Measurements from ENCODE around the gene AHNAK. TPM values are rescaled to one million over a fixed set of nuclear protein-coding genes. Genes with fewer than 3 reads are reported as not detected.
"Not testable (repeated sequence)": the region's sequence is repeated elsewhere in the genome, so short reads cannot be mapped to it uniquely, and the experiment has no call there.

Gene AHNAK
- total and polyA plus RNA-seq, 9 donors: 114 to 699 (median 540) TPM

- intact Hi-C loops (cut with DNase I): loop anchor here in 1 of 4 donors (10.0 kb wide), 1 partner anchor 102 kb away; no protein-coding TSS in a partner anchor
- no peak overlapping the region for H3K4me3 ChIP-seq
- no peaks in the 10 kb centered on the region for H3K36me3 ChIP-seq
Measured at GRCh38 chr11:62592989-62593421, 46.4 kb upstream of the AHNAK start.

GRCh38 chr11:62592146-62592815 lies 45.7 kb upstream of the AHNAK start:
- no peaks in the 10 kb centered on the region for H3K9me3 ChIP-seq
- H3K27me3 ChIP-seq: no peaks in the 10 kb centered on the region
- H3K4me1 ChIP-seq (ENCODE audit: insufficient read depth): peaks cover 3% of the 10 kb centered on the region
- DNase-seq: no peak
- H3K4me3 ChIP-seq: peak overlapping the region; percentile 86
- TF ChIP-seq CTCF (IDR thresholded peaks at IDR 0.05): no peak
- no peak for TF ChIP-seq EP300 (IDR thresholded peaks at IDR 0.05)
- TF ChIP-seq POLR2A (IDR thresholded peaks at IDR 0.05): no peak
- H3K27ac ChIP-seq: peak overlapping the region; percentile 80 to 88
- no peaks in the 10 kb centered on the region for H3K36me3 ChIP-seq
- intact Hi-C loops (cut with DNase I): loop anchor here in 1 of 4 donors (10.0 kb wide), 1 partner anchor 103 kb away; no protein-coding TSS in a partner anchor
- WGBS, 3 donors: 4 to 8% (median 7%) methylated on average over 17 of the region's 17 CpGs

More at GRCh38 chr11:62592989-62593421, 46.4 kb upstream of the AHNAK start:
- no peak overlapping the region for H3K27ac ChIP-seq
- DNase-seq: peak in 1 of 5 donors; percentile 17
- 63 to 73% (median 69%) methylated on average over 8 of the region's 8 CpGs for WGBS, 3 donors
- H3K9me3 ChIP-seq: no peaks in the 10 kb centered on the region
- no peak for TF ChIP-seq POLR2A (IDR thresholded peaks at IDR 0.05)
- TF ChIP-seq CTCF (IDR thresholded peaks at IDR 0.05): no peak
- TF ChIP-seq EP300 (IDR thresholded peaks at IDR 0.05): no peak
- no peaks in the 10 kb centered on the region for H3K27me3 ChIP-seq
- peaks cover 3% of the 10 kb centered on the region for H3K4me1 ChIP-seq (ENCODE audit: insufficient read depth)

- Histone ChIP-seq H3K4me3 (peak within 1 kb of the TSS; percentile 86), H3K27me3 (no peaks in the 10 kb centered on the region), H3K36me3 (no peaks in the 10 kb centered on the region), H3K4me1 (ENCODE audit: insufficient read depth) (peaks cover 3% of the 10 kb centered on the region), H3K27ac (peak within 1 kb of the TSS; percentile 80 to 88), H3K9me3 (no peaks in the 10 kb centered on the region)
- peak; percentile 5 for TF ChIP-seq EP300 (IDR thresholded peaks at IDR 0.05)
- no peak for TF ChIP-seq CTCF (IDR thresholded peaks at IDR 0.05)
- peak; percentile 91 for TF ChIP-seq POLR2A (IDR thresholded peaks at IDR 0.05)
- WGBS, 3 donors: 0% methylated on average over 58 of the region's 58 CpGs
- intact Hi-C loops (cut with DNase I): loop anchor here in 1 of 4 donors (10.0 kb wide), 1 partner anchor 103 kb away; no protein-coding TSS in a partner anchor
- DNase-seq: peak; percentile 93 to 97 (median 95)
Measured at GRCh38 chr11:62591448-62592145, 45.0 kb upstream of the AHNAK start, which contains the start of gene TUT1. Gene TUT1 (minus strand): TSS chr11:62591523. CDS start chr11:62591485, 38 bp downstream.

GRCh38 chr11:62588966-62589637 lies 42.5 kb upstream of the AHNAK start:
- intact Hi-C loops (cut with DNase I): no loop called here
- 62 to 65% (median 63%) methylated on average over 18 of the region's 18 CpGs for whole genome bisulfite sequencing, 3 donors
- no peak overlapping the region for H3K4me3 ChIP-seq
- H3K27me3 ChIP-seq: no peaks in the 10 kb centered on the region
- no peaks in the 10 kb centered on the region for H3K9me3 ChIP-seq
- TF ChIP-seq EP300 (IDR thresholded peaks at IDR 0.05): no peak
- TF ChIP-seq POLR2A (IDR thresholded peaks at IDR 0.05): no peak
- no peak for TF ChIP-seq CTCF (IDR thresholded peaks at IDR 0.05)
- no peaks in the 10 kb centered on the region for H3K36me3 ChIP-seq
- DNase-seq: peak in 2 of 5 donors; percentile 14 to 29
- peaks cover 3% of the 10 kb centered on the region for H3K4me1 ChIP-seq (ENCODE audit: insufficient read depth)
- H3K27ac ChIP-seq: no peak overlapping the region

GRCh38 chr11:62585356-62585755 lies 38.8 kb upstream of the AHNAK start:
- DNase-seq: peak in 2 of 5 donors; percentile 6 to 8
- WGBS, 3 donors: 93 to 97% (median 96%) methylated on average over 7 of the region's 7 CpGs
- H3K27me3 ChIP-seq; H3K4me1 ChIP-seq (ENCODE audit: insufficient read depth); H3K36me3 ChIP-seq; H3K27ac ChIP-seq; H3K4me3 ChIP-seq; H3K9me3 ChIP-seq; intact Hi-C loops (cut with DNase I): not testable (repeated sequence)

GRCh38 chr11:62581735-62582134 lies 35.1 kb upstream of the AHNAK start:
- H3K27me3 ChIP-seq; H3K27ac ChIP-seq; H3K36me3 ChIP-seq; intact Hi-C loops (cut with DNase I); H3K9me3 ChIP-seq; DNase-seq; H3K4me3 ChIP-seq; H3K4me1 ChIP-seq (ENCODE audit: insufficient read depth): not testable (repeated sequence)
- 87 to 96% (median 94%) methylated on average over 4 of the region's 4 CpGs for WGBS, 3 donors

All from ovary (tissue), 9 donors.